HEK293 (cell line): ENCODE data around the gene SOX5.

Experiments
- CTCF ChIA-PET: fragments of 350-600 bp; formaldehyde crosslinking; extraction: SDS; loops from one replicate; lab custom pipeline; 2021; ENCODE audit warnings: antibody characterized with exemption; lab: Yijun Ruan, JAX
- POLR2A ChIA-PET: fragments of 300-600 bp; formaldehyde crosslinking; extraction: SDS; loops from one replicate; lab custom pipeline; 2020; ENCODE audit warnings: antibody characterized with exemption, inconsistent platforms; lab: Yijun Ruan, JAX
- H3K27ac ChIP-seq: fragments of 200-500 bp; sonication (Bioruptor generic); 2 replicates; pipeline ENCODE4 v1.5.1; 2014; ENCODE audit warnings: low read depth, low read length, control low read depth, inconsistent platforms; ENCODE audit errors: extremely low read depth
- H3K36me3 ChIP-seq, 2 experiments: fragments of 200-500 bp in 1 of 2; sonication (Bioruptor generic) in 1 of 2; 1 replicate in 1 of 2; 2 replicates in 1 of 2; pipeline ENCODE4 v1.5.1; 2014 to 2017; ENCODE audit warnings: inconsistent platforms in 2 of 2, low read length in 2 of 2; ENCODE audit not compliant: control insufficient read depth in 2 of 2, insufficient read depth in 1 of 2
- H3K4me1 ChIP-seq: fragments of 200-500 bp; sonication (Bioruptor generic); 2 replicates; pipeline ENCODE4 v1.5.1; 2014; ENCODE audit warnings: mild to moderate bottlenecking, low read length, inconsistent platforms; ENCODE audit not compliant: control insufficient read depth, insufficient read depth
- H3K4me3 ChIP-seq: 2 replicates; pipeline ENCODE4 v1.5.1; 2011; ENCODE audit warnings: low read depth, mild to moderate bottlenecking, control low read depth, low read length, moderate library complexity
- H3K9me3 ChIP-seq: fragments of 200-500 bp; sonication (Bioruptor generic); 2 replicates; pipeline ENCODE4 v1.5.1; 2014; ENCODE audit warnings: low read depth, low read length, inconsistent platforms; ENCODE audit not compliant: control insufficient read depth, insufficient read depth
- ELK4 ChIP-seq: IDR thresholded peaks from 2 replicates; pipeline ENCODE4 v1.6.1; 2011; ENCODE audit warnings: mild to moderate bottlenecking, low read depth, low read length, borderline replicate concordance
- GLIS2 ChIP-seq: fragments of 450-650 bp; formaldehyde crosslinking; IDR thresholded peaks from 2 replicates; pipeline ENCODE4 v1.5.1; 2016; ENCODE audit warnings: missing biosample characterization, missing genetic modification characterization
- INSM2 ChIP-seq: fragments of 450-650 bp; formaldehyde crosslinking; IDR thresholded peaks from 2 replicates; pipeline ENCODE4 v1.5.1; 2016; ENCODE audit warnings: missing biosample characterization, missing genetic modification characterization
- PRDM10 ChIP-seq: fragments of 450-650 bp; formaldehyde crosslinking; IDR thresholded peaks from 2 replicates; pipeline ENCODE4 v1.5.1; 2016; ENCODE audit warnings: missing biosample characterization, missing genetic modification characterization
- REPIN1 ChIP-seq: fragments of 450-650 bp; formaldehyde crosslinking; IDR thresholded peaks from 2 replicates; pipeline ENCODE4 v1.5.1; 2017; ENCODE audit warnings: missing biosample characterization, missing genetic modification characterization, low read depth
- SETDB1 ChIP-seq: IDR thresholded peaks from one replicate; pipeline ENCODE4 v1.6.1; 2017; ENCODE audit warnings: mild to moderate bottlenecking, low read length, moderate library complexity, mixed read lengths; ENCODE audit not compliant: insufficient read length
- SP7 ChIP-seq: fragments of 450-650 bp; formaldehyde crosslinking; IDR thresholded peaks from 2 replicates; pipeline ENCODE4 v1.5.1; 2016; ENCODE audit warnings: missing biosample characterization, missing genetic modification characterization
- ZBTB20 ChIP-seq: fragments of 450-650 bp; formaldehyde crosslinking; IDR thresholded peaks from 2 replicates; pipeline ENCODE4 v1.5.1; 2016; ENCODE audit warnings: missing biosample characterization, missing genetic modification characterization
- ZFP69B ChIP-seq: fragments of 450-650 bp; formaldehyde crosslinking; IDR thresholded peaks from 2 replicates; pipeline ENCODE4 v1.5.1; 2016; ENCODE audit warnings: missing biosample characterization, missing genetic modification characterization
- ZNF132 ChIP-seq: fragments of 450-650 bp; formaldehyde crosslinking; IDR thresholded peaks from 2 replicates; pipeline ENCODE4 v1.5.1; 2017; ENCODE audit warnings: missing biosample characterization, missing genetic modification characterization, borderline replicate concordance
- ZNF24 ChIP-seq: fragments of 450-650 bp; formaldehyde crosslinking; IDR thresholded peaks from 2 replicates; pipeline ENCODE4 v1.5.1; 2016; ENCODE audit warnings: missing biosample characterization, missing genetic modification characterization
- ZNF335 ChIP-seq: fragments of 450-650 bp; formaldehyde crosslinking; conservative IDR thresholded peaks from 2 replicates; pipeline ENCODE4 v1.5.1; 2016; ENCODE audit warnings: missing biosample characterization, missing genetic modification characterization
- ZNF416 ChIP-seq: fragments of 450-650 bp; formaldehyde crosslinking; IDR thresholded peaks from 2 replicates; pipeline ENCODE4 v1.5.1; 2016; ENCODE audit warnings: missing biosample characterization, missing genetic modification characterization
- ZNF433 ChIP-seq: fragments of 450-650 bp; formaldehyde crosslinking; IDR thresholded peaks from 2 replicates; pipeline ENCODE4 v1.5.1; 2016; ENCODE audit warnings: missing biosample characterization, missing genetic modification characterization, low read depth
- ZNF473 ChIP-seq: fragments of 450-650 bp; formaldehyde crosslinking; IDR thresholded peaks from 2 replicates; pipeline ENCODE4 v1.5.1; 2017; ENCODE audit warnings: missing biosample characterization, missing genetic modification characterization
- ZNF510 ChIP-seq: fragments of 450-650 bp; formaldehyde crosslinking; IDR thresholded peaks from 2 replicates; pipeline ENCODE4 v1.5.1; 2018; ENCODE audit warnings: mild to moderate bottlenecking, missing genetic modification characterization, missing biosample characterization; ENCODE audit not compliant: insufficient replicate concordance
- ZNF548 ChIP-seq: fragments of 450-650 bp; formaldehyde crosslinking; IDR thresholded peaks from 2 replicates; pipeline ENCODE4 v1.5.1; 2016; ENCODE audit warnings: missing biosample characterization, missing genetic modification characterization
- ZNF596 ChIP-seq: fragments of 450-650 bp; IDR thresholded peaks from 2 replicates; pipeline ENCODE4 v1.5.0; 2018; ENCODE audit warnings: missing biosample characterization, mild to moderate bottlenecking, missing genetic modification characterization, moderate library complexity
- ZNF660 ChIP-seq: fragments of 450-650 bp; IDR thresholded peaks from 2 replicates; pipeline ENCODE4 v1.5.1; 2018; ENCODE audit warnings: missing biosample characterization, mild to moderate bottlenecking, missing genetic modification characterization
- ZNF677 ChIP-seq: fragments of 450-650 bp; IDR thresholded peaks from 2 replicates; pipeline ENCODE4 v1.5.0; 2018; ENCODE audit warnings: missing biosample characterization, mild to moderate bottlenecking, missing genetic modification characterization, moderate library complexity
- ZNF76 ChIP-seq: fragments of 450-650 bp; formaldehyde crosslinking; IDR thresholded peaks from 2 replicates; pipeline ENCODE4; 2016; ENCODE audit warnings: low read depth, missing biosample characterization, missing genetic modification characterization, borderline replicate concordance
- ZNF776 ChIP-seq: fragments of 450-650 bp; formaldehyde crosslinking; IDR thresholded peaks from 2 replicates; pipeline ENCODE4 v1.5.0; 2017; ENCODE audit warnings: missing biosample characterization, missing genetic modification characterization, borderline replicate concordance
- ZSCAN16 ChIP-seq: fragments of 450-650 bp; formaldehyde crosslinking; IDR thresholded peaks from 2 replicates; pipeline ENCODE4 v1.5.1; 2016; ENCODE audit warnings: missing biosample characterization, missing genetic modification characterization

Gene SOX5

GRCh38 chr12:23533699-23534098 lies 415.8 kb downstream of the SOX5 start:
- H3K36me3 ChIP-seq: no peaks in the 10 kb centered on the region
- H3K4me3 ChIP-seq: no peak overlapping the region
- H3K27ac ChIP-seq: no peak overlapping the region
- no peaks in the 10 kb centered on the region for H3K4me1 ChIP-seq
- POLR2A ChIA-PET: no interaction called here
- H3K9me3 ChIP-seq: no peaks in the 10 kb centered on the region
- CTCF ChIA-PET: interaction anchor here (0.7 kb wide), 1 partner anchor 56 kb away, joined by 4 read pairs; no protein-coding TSS in a partner anchor
- TF ChIP-seq ZNF335 (tag by site-specific recombination): no peak
- TF ChIP-seq ELK4: no peak
- TF ChIP-seq SP7 (tag by site-specific recombination): no peak
- no peak for TF ChIP-seq SETDB1
- no peak for TF ChIP-seq PRDM10 (tag by site-specific recombination)
- no peak for TF ChIP-seq ZNF24 (tag by site-specific recombination)
- TF ChIP-seq ZNF433 (tag by site-specific recombination): no peak
- no peak for TF ChIP-seq GLIS2 (tag by site-specific recombination)
- no peak for TF ChIP-seq ZNF76
- TF ChIP-seq ZNF416 (tag by site-specific recombination): no peak
- no peak for TF ChIP-seq ZFP69B (tag by site-specific recombination)
- no peak for TF ChIP-seq ZNF132 (tag by site-specific recombination)
- no peak for TF ChIP-seq REPIN1
- TF ChIP-seq ZNF677 (tag by site-specific recombination): no peak
- no peak for TF ChIP-seq ZNF548 (tag by site-specific recombination)
- no peak for TF ChIP-seq ZNF660 (tag by site-specific recombination)
- TF ChIP-seq ZSCAN16 (tag by site-specific recombination): no peak
- no peak for TF ChIP-seq ZNF776 (tag by site-specific recombination)

GRCh38 chr12:23533265-23533664 lies 416.2 kb downstream of the SOX5 start:
- Histone ChIP-seq H3K27ac (no peak overlapping the region), H3K4me1 (no peaks in the 10 kb centered on the region), H3K9me3 (no peaks in the 10 kb centered on the region), H3K4me3 (no peak overlapping the region), H3K36me3 (no peaks in the 10 kb centered on the region)
- no peak for TF ChIP-seq SETDB1
- TF ChIP-seq ZBTB20 (tag by site-specific recombination): no peak
- no peak for TF ChIP-seq ZNF510
- no peak for TF ChIP-seq ZNF473 (tag by site-specific recombination)
- no peak for TF ChIP-seq INSM2 (tag by site-specific recombination)
- TF ChIP-seq ZNF596: no peak
- CTCF ChIA-PET: interaction anchor here (0.7 kb wide), 1 partner anchor 56 kb away, joined by 4 read pairs; no protein-coding TSS in a partner anchor
- POLR2A ChIA-PET: no interaction called here
